ENCODE data around the gene CDC16.
A peak's percentile ranks its signal among the peaks of the same experiment; 100 is the strongest.
"Not testable (repeated sequence)": the region's sequence is repeated elsewhere in the genome, so short reads cannot be mapped to it uniquely, and the experiment has no call there.

CDC16 gene, protein sequence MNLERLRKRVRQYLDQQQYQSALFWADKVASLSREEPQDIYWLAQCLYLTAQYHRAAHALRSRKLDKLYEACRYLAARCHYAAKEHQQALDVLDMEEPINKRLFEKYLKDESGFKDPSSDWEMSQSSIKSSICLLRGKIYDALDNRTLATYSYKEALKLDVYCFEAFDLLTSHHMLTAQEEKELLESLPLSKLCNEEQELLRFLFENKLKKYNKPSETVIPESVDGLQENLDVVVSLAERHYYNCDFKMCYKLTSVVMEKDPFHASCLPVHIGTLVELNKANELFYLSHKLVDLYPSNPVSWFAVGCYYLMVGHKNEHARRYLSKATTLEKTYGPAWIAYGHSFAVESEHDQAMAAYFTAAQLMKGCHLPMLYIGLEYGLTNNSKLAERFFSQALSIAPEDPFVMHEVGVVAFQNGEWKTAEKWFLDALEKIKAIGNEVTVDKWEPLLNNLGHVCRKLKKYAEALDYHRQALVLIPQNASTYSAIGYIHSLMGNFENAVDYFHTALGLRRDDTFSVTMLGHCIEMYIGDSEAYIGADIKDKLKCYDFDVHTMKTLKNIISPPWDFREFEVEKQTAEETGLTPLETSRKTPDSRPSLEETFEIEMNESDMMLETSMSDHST

DNA sequence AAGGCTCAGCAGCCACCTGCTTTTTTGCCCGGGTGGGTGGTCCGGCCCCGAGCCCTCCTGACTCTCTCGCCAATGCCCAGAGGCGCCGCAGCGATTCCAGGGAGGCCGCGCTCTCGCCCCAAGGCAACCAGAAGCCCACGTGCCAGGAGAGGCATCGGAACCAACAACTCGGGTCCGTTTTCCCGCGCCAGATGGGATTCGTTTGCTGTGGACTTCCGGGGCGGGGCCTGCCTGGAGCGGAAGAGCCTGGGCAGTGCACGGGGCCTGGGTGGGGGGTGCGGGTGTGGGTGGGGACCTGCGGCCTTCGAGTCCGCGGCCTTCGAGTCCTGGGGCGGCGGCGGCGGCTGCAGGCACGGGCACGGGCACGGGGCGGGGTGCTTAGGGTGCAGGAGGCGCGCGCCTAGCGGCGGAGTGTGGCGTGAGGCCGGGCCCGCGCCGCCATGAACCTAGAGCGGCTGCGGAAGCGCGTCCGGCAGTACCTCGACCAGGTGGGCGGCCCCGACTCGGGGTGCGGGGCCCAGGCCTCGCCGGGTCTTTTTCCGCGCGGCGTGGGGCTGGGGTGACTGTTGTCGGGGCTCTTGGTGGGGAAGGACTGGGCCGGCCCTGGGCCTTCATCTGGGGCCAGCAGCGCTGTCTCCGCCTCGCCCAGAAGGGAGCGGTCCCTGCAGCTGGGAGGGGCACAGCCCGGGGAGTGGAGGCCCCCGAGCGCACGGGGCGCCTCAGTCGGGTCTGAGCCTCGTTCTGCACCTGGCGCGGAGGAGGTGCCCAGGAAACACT is at the start of gene CDC16:
Gene CDC16, plus strand, starts transcription at position 253 of the 777 bp plus-strand sequence. Its CDS starts 188 bp downstream, at position 441.
- DNase-seq (ENCODE audit: low read depth) = peak; percentile 71

DNA sequence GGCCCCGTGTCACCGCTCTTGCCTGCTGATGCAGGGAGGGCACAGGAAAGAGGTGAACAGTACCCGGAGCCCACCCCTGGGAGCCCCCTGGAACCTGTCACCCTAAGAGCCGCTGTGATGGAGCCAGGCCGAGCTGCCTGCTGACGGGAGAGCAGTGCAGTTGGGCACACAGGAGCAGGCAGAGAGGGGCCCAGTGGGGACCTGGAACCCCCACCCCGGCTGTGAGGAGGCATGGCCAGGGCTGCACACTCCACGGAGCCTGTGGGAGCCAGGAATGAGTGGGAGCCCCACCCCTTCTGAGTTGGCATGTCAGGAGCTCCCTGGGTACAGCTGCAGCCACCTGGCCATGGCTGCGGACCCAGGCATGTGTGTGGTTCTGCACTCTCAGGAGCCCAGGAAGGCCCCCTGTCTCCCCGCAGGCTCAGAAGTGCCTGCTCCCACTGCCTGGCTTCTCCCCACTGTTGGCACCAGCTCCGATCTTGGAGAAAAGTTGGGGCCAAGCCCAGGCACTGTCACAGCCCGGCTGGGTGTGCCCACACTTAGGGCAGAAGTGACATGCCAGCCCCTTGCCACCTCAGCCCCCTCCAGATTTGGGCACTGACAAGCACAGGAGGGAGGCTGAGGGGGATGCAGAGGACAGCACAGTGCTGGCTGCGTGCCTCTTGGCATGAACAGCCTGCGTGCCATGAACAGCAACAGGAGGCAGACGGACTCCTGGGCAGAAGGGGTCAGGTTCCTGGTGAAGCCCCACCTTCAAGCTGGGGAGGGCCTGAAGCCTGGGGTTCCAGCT is 49.3 kb upstream of the CDC16 start:
- DNase-seq (ENCODE audit: low read depth) = no peak

DNA sequence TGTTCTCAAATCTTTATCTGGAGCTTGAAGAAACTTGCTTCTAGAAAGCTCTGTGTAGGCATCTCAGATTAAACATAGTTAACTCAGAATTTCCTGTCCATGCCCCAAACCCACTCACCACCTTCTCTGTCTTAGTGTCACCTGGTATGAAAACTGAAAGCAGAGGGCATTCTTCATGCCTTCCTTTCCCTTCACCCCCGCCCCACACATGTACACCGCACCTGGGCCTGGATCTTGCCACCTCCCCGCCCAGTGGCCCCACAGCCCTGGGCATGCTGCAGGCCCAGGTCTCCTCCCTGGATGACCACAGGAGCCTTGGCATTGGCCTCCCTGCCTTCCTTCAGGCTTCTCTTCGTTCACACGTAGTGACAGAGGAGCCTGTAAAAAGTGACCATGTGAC is 39.8 kb upstream of the CDC16 start:
- no peak for DNase-seq (ENCODE audit: low read depth)

DNA sequence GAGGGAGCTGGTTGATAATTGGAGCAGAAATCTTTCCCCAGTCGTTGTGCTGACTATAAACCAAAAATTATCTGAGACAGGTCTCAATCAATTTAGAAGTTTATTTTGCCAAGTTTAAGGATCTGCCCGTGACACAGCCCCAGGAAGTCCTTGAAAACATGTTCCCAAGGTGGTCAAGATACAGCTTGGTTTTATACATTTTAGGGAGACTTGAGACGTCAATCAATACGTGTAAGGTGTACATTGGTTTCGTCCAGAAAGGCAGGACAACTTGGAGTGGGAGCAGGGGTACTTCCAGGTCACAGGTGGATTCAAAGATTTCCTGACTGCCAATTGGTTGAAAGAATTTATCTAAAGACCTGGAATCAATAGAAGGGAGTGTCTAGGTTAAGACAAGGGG is 38.1 kb upstream of the CDC16 start:
- no peak for DNase-seq (ENCODE audit: low read depth)

DNA sequence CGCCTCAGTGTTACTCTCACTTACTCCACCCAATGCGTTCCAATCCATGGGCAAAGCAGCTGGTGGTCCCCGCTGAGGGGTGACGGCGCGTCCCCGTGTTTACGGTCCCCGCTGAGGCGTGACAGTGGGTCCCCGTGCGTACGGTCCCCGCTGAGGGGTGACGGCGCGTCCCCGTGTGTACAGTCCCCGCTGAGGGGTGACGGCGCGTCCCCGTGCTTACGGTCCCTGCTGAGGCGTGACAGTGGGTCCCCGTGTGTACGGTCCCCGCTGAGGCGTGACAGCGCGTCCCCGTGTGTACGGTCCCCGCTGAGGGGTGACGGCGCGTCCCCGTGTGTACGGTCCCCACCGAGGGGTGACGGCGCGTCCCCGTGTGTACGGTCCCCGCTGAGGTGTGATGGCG is 36.1 kb upstream of the CDC16 start:
- DNase-seq (ENCODE audit: low read depth) = no peak

DNA sequence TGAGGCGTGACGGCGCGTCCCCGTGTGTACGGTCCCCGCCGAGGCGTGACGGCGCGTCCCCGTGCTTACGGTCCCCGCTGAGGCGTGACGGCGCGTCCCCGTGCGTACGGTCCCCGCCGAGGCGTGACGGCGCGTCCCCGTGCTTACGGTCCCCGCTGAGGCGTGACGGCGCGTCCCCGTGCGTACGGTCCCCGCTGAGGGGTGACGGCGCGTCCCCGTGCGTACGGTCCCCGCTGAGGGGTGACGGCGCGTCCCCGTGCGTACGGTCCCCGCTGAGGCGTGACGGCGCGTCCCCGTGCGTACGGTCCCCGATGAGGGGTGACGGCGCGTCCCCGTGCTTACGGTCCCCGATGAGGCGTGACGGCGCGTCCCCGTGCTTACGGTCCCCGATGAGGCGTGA is 35.2 kb upstream of the CDC16 start:
- DNase-seq (ENCODE audit: low read depth) = not testable (repeated sequence)

DNA sequence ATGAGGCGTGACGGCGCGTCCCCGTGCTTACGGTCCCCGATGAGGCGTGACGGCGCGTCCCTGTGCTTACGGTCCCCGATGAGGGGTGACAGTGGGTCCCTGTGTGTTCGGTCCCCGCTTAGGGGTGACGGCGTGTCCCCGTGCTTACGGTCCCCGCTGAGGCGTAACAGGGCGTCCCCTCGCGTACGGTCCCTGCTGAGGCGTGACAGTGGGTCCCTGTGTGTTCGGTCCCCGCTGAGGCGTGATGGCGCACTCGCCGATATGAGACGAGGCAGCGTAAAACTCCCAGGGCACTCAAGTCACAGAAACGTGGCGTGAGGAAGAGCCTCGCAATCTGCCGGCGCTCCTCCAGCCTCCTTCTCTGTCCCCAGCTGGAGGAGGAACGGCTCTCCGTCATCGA is 34.7 kb upstream of the CDC16 start:
- DNase-seq (ENCODE audit: low read depth) = no peak

DNA sequence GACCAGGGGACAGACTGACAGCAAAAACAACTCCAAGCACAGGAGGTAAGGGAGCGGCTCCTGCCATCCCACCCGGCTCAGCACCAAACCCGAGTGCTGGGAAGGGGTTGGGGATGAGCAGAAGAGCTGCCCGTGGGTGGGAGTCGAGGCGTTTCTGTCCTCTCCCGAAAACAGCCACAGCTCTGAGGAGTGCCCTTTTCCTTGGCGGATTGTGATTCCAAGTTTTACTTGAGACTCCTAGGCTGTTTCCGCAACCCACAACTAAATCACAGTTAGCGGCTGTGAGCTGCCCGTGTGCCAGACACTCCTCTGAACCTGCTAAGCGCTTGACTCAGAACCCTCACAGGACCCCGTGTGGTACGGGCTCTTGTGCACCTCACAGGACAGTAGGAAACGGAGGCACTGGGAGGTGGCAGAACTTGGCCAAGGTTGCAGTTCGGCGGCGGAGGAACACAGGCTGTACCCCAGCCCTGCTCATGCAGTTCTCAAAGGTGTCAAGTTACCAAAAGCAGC is 34.2 kb upstream of the CDC16 start:
- DNase-seq (ENCODE audit: low read depth) = no peak

DNA sequence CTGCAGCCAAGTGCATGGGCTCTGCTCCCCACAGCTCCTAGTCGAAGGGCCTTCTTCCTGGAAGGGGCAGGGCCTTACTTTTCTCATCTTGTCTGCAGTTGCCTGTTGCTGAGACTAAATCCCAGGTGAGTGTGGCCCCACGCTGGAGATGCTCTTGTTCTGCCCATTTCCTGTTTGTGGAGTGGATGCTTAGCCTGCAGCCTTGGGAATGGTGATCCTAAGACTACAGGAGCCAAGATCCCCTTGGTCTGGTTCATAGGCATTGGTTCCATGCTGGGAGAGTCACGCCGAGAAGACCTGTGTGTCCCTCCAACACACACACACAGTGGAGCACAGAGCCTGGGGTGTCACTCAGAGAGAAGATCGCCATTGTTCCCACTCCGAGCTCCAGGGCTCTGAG is 32.1 kb upstream of the CDC16 start:
- DNase-seq (ENCODE audit: low read depth) = no peak

DNA sequence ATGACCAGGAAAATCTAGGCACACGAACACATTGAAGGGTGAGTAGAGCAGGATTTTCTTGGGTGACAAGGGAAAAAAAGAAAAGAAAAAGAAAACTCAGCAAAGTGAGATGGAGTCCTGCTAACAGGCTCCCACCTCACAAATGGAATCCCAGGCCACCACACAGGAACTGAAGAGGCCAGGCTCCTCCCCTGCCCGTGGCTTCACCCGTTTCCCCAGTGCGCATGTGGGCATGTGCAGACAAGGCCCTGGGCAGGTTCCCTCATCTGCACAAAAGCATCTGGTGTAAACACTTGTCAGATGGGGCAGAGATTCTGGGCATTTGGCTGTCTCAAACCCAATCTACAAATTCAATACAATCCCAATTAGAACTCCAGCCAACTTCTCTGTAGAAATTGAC is 31.2 kb upstream of the CDC16 start:
- no peak for DNase-seq (ENCODE audit: low read depth)

DNA sequence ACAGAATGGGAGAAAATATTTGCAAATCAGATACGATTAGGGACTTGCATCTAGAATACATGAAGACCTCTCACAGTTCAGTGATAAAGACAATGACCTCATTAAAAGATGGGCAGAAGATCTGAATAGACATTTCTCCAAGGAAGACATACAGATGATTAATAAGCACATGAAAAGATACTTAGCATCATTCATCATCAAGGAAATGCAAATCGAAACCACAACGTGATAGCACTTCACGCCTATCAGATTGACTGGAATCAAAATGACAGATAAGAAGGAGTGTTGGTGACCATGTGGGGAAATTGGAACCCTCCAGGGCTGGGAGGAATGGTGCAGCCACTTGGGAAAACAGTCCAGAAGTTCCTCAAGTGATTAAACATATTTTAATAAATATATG is 29.8 kb upstream of the CDC16 start:
- no peak for DNase-seq (ENCODE audit: low read depth)

DNA sequence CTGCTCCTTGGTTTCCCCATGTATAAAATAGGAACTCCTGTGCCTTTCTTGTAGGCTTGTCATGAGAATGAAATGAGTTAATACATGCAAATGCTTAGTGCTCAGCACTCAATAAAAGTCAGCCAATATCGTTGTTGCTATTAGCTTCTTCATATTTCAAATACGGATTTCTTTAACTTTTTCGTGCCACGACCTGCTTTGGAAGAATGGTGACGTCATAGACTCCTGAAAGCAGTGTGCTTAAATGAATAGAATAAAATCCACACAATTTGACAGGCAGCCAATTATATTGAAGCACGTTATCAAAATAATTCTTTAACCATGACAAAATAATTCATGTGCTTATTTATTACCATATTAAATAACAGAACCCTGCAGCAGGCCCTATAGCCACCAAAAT is 26.6 kb upstream of the CDC16 start:
- DNase-seq (ENCODE audit: low read depth) = no peak

DNA sequence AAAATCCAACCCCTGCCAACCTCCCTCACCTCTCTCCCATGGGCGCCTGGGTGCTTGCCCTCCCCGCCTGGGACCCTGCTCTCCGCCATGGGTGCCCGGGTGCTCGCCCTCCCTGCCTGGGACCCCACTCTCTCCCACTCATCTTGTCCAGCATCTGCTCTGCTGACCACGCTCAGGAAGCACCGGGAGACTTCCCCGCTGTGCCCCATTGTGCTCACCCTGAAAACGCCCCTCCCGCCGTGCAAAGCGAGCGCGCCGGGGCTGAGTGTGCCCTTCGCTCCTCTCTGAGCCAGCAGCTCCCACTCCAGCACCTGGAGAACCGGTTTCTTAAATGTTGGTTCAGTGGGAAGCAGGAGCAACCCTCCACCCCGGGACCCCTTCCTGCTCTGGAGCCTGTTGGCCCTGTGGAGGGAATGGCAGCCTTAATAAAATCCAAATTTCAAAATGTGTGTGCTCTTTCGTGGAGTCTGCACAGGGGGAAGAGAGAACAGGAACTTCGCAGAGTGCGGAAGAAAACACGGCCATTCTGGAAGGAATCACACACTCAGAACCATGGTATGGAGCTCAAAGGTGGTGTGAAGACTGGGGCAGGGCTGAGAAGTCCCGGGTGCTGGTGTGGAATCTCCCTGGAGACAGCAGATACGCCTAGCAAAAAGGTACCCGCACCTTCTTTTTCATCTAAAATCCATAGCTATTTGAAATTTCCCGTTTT is 23.1 kb upstream of the CDC16 start:
- no peak for DNase-seq (ENCODE audit: low read depth)

DNA sequence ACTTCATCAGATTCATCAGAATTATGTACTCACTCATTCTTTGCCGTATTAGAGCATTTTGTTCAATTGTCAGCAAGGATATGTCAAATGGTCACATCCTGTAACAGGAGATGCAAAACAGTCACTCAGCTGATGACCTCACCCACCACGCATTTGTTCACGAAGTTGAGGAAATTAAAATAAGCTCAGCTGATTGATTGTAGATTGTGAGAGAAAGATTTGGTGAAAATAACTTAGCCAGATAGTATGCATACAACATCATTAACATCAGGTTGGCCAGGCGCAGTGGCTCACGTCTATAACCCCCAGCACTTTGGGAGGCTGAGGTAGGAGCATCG is 22.6 kb upstream of the CDC16 start:
- DNase-seq (ENCODE audit: low read depth) = no peak

DNA sequence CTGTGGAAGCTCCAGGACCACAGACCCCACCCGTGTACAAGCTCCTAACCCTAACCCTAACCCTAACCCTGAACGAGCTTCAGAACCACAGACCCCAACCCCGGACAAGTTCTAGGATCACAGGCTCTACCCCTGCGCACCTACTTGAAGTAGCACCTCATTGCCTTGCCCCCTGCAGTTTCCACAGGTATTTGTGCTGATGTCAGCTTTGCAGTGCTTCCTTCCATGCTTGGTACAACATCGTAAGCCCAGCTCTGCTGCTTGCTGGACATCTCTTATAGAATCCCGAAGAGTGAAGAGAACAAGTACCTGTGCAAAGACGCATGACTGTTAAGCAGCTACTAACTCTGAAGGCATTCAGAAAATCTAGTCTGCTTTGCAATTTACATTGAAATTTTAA is 20.7 kb upstream of the CDC16 start:
- no peak for DNase-seq (ENCODE audit: low read depth)

DNA sequence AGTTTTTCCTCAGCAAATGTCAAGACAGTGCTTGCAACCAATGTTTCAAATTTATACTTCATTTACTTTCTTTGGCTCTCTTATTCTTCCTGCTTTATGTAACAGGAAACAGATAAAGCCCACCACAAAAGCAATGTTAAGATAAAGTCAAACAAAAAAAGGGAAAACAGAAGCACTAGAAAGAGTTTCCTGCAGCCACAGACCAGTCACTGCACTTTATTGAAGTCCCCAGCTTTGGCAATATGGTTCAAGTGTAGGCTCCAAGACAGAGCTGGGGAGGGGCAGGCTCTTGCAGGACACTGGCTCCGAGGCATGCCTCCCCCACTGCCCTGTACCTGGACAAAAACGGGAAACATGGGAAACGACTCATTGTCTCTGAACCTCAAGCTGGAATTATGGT is 15.3 kb upstream of the CDC16 start:
- no peak for DNase-seq (ENCODE audit: low read depth)

DNA sequence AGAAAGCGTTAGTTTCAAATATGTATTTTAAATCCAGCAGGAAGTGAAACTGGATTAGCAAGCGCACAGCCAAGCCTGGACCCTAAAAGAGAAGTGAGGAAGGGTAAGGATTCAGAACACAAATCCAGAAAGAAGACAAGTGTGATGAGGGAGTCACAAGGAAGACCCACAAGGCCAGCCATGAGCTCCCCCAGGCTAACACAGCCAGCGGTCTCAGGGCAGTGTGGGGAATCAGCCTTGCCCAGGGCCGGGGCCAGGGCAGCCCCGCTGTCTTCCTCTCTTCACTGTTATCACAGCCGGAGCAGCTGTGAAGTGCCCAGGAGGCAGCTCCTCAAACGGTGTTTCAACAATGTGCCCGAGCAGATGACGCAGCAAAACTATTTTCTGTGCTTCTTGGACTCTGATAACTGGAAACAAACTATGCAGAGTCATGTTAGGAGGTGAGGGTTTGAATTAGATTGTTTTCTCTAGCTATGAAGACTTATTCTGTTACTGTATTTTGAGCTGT is 12.2 kb upstream of the CDC16 start:
- DNase-seq (ENCODE audit: low read depth) = no peak

DNA sequence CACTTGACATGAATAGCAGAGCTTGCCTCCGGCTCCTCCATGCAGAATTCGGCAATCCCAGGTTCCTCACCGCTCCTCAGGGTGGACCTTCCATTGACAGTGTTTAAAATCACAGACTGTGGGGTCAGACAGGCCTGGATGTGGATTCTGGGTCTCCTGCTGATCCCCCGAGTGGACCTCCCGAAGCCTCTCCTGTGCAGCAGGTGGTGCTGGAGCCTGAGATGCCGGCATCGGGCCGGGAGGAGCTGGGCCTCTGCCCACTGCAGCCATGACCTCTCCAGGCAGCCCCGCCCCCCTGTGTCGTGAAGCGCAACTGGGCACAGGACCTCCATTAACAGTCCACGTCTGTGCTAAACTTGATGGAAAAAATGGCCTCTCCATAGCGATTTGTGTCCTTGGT is 10.5 kb upstream of the CDC16 start:
- no peak for DNase-seq (ENCODE audit: low read depth)

DNA sequence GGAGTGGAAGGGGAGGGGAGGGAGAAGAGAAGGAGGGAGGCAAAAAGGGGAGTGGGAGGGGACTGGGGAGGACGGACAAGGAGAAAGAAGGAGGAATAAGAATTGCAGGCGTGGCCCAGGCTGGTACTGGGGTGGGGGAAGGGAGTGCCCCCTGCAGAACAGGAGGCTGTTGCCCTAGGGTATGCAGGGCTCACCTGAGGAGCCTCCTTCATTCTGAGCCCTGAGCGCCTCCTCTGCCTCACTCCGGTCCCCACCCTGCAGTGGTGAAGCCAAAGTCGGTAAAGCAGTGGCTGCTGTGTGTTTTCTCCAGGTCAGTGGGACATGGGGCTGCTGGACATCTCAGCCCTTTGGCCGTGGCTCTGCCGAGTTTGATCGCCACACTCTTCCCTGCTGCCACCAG is 9.1 kb upstream of the CDC16 start:
- DNase-seq (ENCODE audit: low read depth) = no peak

DNA sequence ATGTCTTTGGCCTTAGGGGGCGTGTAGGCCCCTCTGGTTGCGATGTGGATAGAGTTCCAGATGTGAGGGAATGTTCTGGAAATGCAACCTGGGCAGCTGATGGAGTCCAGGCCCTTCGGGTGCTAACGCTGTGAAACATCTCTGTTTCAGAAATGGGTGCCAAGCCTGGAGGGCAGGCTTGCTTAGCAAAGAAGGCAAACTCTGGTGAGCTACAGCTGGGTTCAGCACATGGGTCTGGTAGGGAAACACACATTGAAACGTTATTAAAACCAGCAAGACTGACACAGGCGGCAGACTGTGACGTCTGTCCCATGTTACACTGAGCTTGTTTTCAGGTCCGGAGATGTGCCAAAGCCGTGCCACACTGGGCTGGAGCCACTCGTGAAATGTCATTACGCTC is 8.6 kb upstream of the CDC16 start:
- no peak for DNase-seq (ENCODE audit: low read depth)

DNA sequence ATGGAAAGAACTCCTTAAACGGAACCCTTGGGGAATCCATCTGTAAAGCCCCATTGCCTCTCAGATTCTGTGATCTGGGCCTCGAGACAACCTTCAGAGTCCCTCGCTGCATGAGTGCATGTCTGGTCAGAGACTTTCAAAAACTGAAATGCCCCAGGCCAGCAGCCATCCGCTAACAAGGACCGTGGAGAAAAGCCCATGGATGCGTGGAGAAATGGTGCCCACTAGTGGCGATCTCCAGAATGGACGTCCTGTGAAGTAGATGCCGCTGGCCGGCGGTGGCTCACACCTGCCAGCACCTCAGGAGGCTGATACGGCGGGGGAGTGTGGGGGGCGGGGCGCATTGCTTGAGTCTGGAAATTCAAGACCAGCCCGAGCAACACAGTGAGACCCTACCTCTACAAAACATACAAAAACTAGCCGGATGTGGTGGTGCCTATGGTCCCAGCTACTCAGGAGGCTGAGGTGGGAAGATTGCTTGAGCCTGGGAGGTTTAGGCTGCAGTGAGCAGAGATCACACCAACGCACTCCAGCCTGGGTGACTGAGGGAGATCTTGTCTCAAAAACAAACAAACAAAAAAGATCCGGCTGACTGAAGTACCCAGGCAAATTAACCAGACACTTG is 7.9 kb upstream of the CDC16 start:
- DNase-seq (ENCODE audit: low read depth) = peak; percentile 67

Measured in stimulated activated CD8-positive, alpha-beta memory T cell treated with anti-CD3 and anti-CD28 coated beads, Interleukin-15, amount 100 ng/mL, for 24 hours (primary cell).